Vagina (tissue), 2 donors: ENCODE data around the gene FGF1.

Experiments
- POLR2A ChIP-seq, 2 donors: fragments of 450-650 bp; IDR thresholded peaks; one replicate each; pipeline ENCODE4 v1.6.1; 2017; ENCODE audit warnings: antibody characterized with exemption in 2 of 2, mild to moderate bottlenecking in 2 of 2, moderate library complexity in 2 of 2
- POLR2AphosphoS5 ChIP-seq, 2 donors: sonication (generic); formaldehyde crosslinking; IDR thresholded peaks; one replicate each; pipeline ENCODE4 v1.9.0; 2017; ENCODE audit warnings: antibody characterized with exemption in 2 of 2, mild to moderate bottlenecking in 2 of 2, low read depth in 1 of 2; ENCODE audit not compliant: insufficient read depth in 1 of 2
- TF ChIP-seq, protein P1 (sequence below), 3 experiments: fragments of 450-650 bp in 2 of 3; fragments of 200-600 bp in 1 of 3; sonication (generic) in 1 of 3; IDR thresholded peaks; one replicate each; pipeline ENCODE4 v1.5.1; 2017 to 2019; ENCODE audit warnings: antibody characterized with exemption in 3 of 3, mild to moderate bottlenecking in 2 of 3, moderate library complexity in 2 of 3

DNA sequence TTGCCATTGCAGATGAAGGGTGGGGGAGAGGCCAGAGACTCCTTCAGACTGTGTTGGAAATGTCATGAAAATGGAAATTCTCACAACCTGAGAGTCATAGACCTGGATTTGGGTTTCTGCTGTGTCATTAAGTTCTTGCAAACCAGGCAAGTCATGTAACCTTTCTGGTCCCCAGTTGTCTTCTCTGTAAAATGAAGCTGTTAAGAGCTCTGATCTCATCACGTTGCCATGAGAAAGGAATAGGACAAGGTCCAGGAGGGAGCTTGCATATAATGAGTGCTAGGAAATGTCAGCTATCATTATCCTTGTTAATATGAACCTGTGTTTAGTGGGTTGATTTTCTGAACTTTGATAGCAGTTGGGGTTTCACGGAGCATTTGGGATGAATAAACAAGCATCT, 59.1 kb downstream of the FGF1 start:
- TF ChIP-seq, protein P1, sequence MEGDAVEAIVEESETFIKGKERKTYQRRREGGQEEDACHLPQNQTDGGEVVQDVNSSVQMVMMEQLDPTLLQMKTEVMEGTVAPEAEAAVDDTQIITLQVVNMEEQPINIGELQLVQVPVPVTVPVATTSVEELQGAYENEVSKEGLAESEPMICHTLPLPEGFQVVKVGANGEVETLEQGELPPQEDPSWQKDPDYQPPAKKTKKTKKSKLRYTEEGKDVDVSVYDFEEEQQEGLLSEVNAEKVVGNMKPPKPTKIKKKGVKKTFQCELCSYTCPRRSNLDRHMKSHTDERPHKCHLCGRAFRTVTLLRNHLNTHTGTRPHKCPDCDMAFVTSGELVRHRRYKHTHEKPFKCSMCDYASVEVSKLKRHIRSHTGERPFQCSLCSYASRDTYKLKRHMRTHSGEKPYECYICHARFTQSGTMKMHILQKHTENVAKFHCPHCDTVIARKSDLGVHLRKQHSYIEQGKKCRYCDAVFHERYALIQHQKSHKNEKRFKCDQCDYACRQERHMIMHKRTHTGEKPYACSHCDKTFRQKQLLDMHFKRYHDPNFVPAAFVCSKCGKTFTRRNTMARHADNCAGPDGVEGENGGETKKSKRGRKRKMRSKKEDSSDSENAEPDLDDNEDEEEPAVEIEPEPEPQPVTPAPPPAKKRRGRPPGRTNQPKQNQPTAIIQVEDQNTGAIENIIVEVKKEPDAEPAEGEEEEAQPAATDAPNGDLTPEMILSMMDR (IDR thresholded peaks at IDR 0.05), result no peak
- no peak for TF ChIP-seq POLR2AphosphoS5 (IDR thresholded peaks at IDR 0.05; ENCODE audit: insufficient read depth in 1 of 2, low read depth in 1 of 2)
- no peak for TF ChIP-seq POLR2A (IDR thresholded peaks at IDR 0.05)
